Astrocyte (in vitro differentiated cells and primary cell): ENCODE results near the gene KHK. TPM values are rescaled to one million over a fixed set of nuclear protein-coding genes. Genes with fewer than 3 reads are reported as not detected.

ENCODE experiments used
- DNase-seq: peaks from one replicate; pipeline ENCODE4 v3.0.0-alpha.2; 2010; ENCODE audit warnings: low read depth
- FAIRE-seq: peaks from 2 replicates; lab custom pipeline; 2011; peaks lifted over from hg19 to GRCh38; lab: Jason Lieb, UNC
- H2AFZ ChIP-seq: 2 replicates; pipeline ENCODE4 v1.6.0; 2012; ENCODE audit warnings: low read depth, low read length, inconsistent platforms
- H3K27ac ChIP-seq: 2 replicates; pipeline ENCODE4 v1.5.1; 2011; ENCODE audit warnings: low read depth, low read length, inconsistent platforms
- H3K27me3 ChIP-seq: 2 replicates; pipeline ENCODE4 v1.6.0; 2011; ENCODE audit warnings: low read length, inconsistent platforms; ENCODE audit not compliant: insufficient read depth
- H3K36me3 ChIP-seq: 2 replicates; pipeline ENCODE4 v1.5.1; 2011; ENCODE audit warnings: low read length, inconsistent platforms; ENCODE audit not compliant: insufficient read depth
- H3K4me1 ChIP-seq: 2 replicates; pipeline ENCODE4 v1.5.1; 2011; ENCODE audit warnings: low read length, inconsistent platforms; ENCODE audit not compliant: insufficient read depth
- H3K4me2 ChIP-seq: 2 replicates; pipeline ENCODE4 v1.6.0; 2012; ENCODE audit warnings: low read length, inconsistent platforms
- H3K4me3 ChIP-seq: 2 replicates; pipeline ENCODE4 v1.5.1; 2011; ENCODE audit warnings: low read depth, mild to moderate bottlenecking, low read length, inconsistent platforms; ENCODE audit not compliant: insufficient read depth
- H3K79me2 ChIP-seq: 2 replicates; pipeline ENCODE4 v1.6.0; 2012; ENCODE audit warnings: mild to moderate bottlenecking, low read length, inconsistent platforms; ENCODE audit not compliant: insufficient read depth
- H3K9ac ChIP-seq: 2 replicates; pipeline ENCODE4 v1.6.0; 2012; ENCODE audit warnings: mild to moderate bottlenecking, low read length, inconsistent platforms
- H3K9me3 ChIP-seq: 2 replicates; pipeline ENCODE4 v1.5.1; 2012; ENCODE audit warnings: low read depth, mild to moderate bottlenecking, low read length, inconsistent platforms; ENCODE audit not compliant: insufficient read depth
- H4K20me1 ChIP-seq: 2 replicates; pipeline ENCODE4 v1.6.0; 2012; ENCODE audit warnings: low read length, inconsistent platforms; ENCODE audit not compliant: insufficient read depth
- H3K27ac Mint-ChIP-seq: one replicate; pipeline ENCODE4 v1.8.0; 2021; ENCODE audit warnings: mild to moderate bottlenecking, mixed read lengths; ENCODE audit not compliant: unreplicated experiment
- H3K27me3 Mint-ChIP-seq: one replicate; pipeline ENCODE4 v1.8.0; 2021; ENCODE audit warnings: low read depth, mixed read lengths; ENCODE audit not compliant: unreplicated experiment
- H3K36me3 Mint-ChIP-seq: one replicate; pipeline ENCODE4 v1.8.0; 2021; ENCODE audit warnings: low read depth, mixed read lengths; ENCODE audit not compliant: unreplicated experiment
- H3K4me1 Mint-ChIP-seq: one replicate; pipeline ENCODE4 v1.8.0; 2021; ENCODE audit warnings: low read depth, mixed read lengths; ENCODE audit not compliant: unreplicated experiment
- H3K4me3 Mint-ChIP-seq: one replicate; pipeline ENCODE4 v1.8.0; 2021; ENCODE audit warnings: mild to moderate bottlenecking, moderate library complexity, mixed read lengths; ENCODE audit not compliant: unreplicated experiment
- H3K9me3 Mint-ChIP-seq: one replicate; pipeline ENCODE4 v1.8.0; 2021; ENCODE audit warnings: mild to moderate bottlenecking, mixed read lengths; ENCODE audit not compliant: unreplicated experiment
- EZH2 ChIP-seq: IDR thresholded peaks from 2 replicates; pipeline ENCODE4 v1.6.1; 2012; ENCODE audit warnings: mild to moderate bottlenecking, low read length, inconsistent platforms; ENCODE audit not compliant: insufficient read depth
- total RNA-seq: library from RNA; stranded (reverse); gene quantifications from 2 replicates; pipeline ENCODE4 v1.2.1, GENCODE V29; 2021
- TF ChIP-seq, protein P1 (sequence below): IDR thresholded peaks from 2 replicates; pipeline ENCODE4 v1.5.1; 2011; ENCODE audit warnings: low read depth, mild to moderate bottlenecking, inconsistent platforms, low read length, moderate library complexity; ENCODE audit not compliant: insufficient read depth

KHK gene
- total RNA-seq, 1 donor from 2014 or later, result 0.95 TPM

DNA sequence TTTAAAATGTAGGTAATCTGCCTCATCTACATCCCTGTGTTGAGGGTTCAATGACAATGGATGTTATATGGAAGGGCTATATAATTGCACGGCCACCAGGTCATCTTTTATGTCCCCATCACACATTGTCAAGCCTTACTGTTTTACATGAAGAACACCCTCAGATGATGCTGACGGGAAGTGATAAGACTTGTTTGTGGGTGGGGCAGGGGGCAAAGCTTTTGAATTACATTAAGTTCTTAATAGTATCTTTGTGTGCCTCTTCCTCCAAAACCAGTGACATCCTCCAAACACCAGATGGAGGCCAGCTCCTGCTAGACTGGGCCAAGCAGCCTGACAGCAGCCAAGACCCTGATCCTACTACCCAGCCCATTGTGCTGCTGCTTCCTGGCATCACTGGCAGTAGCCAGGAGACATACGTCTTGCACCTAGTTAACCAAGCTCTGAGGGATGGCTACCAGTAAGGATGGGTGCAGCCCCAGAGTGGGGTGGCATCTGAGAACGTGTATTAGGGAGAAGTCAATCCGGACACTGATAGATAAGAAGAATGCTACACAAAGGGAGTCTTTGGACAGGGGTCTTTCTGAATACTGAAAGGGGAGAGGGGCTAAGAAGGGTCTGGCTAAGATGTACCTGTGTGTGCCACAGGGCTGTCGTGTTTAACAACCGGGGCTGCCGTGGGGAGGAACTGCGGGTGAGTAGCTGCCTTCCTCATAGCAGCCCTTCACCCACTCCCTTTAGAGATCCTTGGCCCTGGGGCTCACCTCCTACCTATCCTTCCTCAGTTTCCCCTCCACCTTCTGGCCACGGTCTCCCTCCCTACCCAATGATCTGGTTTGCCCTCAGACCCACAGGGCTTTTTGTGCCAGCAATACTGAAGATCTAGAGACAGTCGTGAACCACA, 42.3 kb downstream of the KHK start:
- Histone ChIP-seq H2AFZ (no peak overlapping the region), H3K27ac (no peak overlapping the region), H3K36me3 (peaks cover 8% of the 10 kb centered on the region), H3K4me3 (no peak overlapping the region), H4K20me1 (peaks cover 40% of the 10 kb centered on the region), H3K4me1 (peaks cover 9% of the 10 kb centered on the region), H3K4me2 (no peak overlapping the region), H3K79me2 (peaks cover 22% of the 10 kb centered on the region), H3K9me3 (no peaks in the 10 kb centered on the region), H3K27me3 (no peaks in the 10 kb centered on the region), H3K9ac (no peak overlapping the region)
- TF ChIP-seq, protein P1, sequence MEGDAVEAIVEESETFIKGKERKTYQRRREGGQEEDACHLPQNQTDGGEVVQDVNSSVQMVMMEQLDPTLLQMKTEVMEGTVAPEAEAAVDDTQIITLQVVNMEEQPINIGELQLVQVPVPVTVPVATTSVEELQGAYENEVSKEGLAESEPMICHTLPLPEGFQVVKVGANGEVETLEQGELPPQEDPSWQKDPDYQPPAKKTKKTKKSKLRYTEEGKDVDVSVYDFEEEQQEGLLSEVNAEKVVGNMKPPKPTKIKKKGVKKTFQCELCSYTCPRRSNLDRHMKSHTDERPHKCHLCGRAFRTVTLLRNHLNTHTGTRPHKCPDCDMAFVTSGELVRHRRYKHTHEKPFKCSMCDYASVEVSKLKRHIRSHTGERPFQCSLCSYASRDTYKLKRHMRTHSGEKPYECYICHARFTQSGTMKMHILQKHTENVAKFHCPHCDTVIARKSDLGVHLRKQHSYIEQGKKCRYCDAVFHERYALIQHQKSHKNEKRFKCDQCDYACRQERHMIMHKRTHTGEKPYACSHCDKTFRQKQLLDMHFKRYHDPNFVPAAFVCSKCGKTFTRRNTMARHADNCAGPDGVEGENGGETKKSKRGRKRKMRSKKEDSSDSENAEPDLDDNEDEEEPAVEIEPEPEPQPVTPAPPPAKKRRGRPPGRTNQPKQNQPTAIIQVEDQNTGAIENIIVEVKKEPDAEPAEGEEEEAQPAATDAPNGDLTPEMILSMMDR, result no peak
- no peak for TF ChIP-seq EZH2
- H3K4me3 Mint-ChIP-seq, result no peak overlapping the region
- peaks cover 6% of the 10 kb centered on the region for H3K4me1 Mint-ChIP-seq
- H3K27ac Mint-ChIP-seq, result no peak overlapping the region
- H3K27me3 Mint-ChIP-seq, result peaks cover 12% of the 10 kb centered on the region
- FAIRE-seq, result no peak
- H3K36me3 Mint-ChIP-seq, result peaks cover 12% of the 10 kb centered on the region
- DNase-seq, result no peak
- H3K9me3 Mint-ChIP-seq, result no peaks in the 10 kb centered on the region

DNA sequence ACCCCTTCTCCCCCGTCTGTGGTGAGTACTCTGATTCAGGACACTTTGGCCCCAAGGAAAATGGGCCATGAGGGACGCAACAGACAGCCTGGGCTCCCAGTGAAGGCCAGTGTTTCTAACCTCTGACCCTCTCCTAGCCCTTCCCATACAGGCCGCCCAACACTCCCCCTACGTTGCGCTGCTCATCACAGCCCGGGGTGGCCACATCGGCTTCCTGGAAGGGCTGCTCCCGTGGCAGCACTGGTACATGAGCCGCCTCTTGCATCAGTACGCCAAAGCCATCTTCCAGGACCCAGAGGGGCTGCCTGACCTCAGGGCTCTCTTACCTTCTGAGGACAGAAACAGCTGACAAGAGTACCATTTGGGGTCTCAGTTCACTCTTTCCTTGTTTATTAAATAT, 43.8 kb downstream of the KHK start:
- H3K36me3 Mint-ChIP-seq, result peaks cover 12% of the 10 kb centered on the region
- TF ChIP-seq, protein P1, result no peak
- TF ChIP-seq EZH2, result no peak
- Histone ChIP-seq H4K20me1 (peaks cover 40% of the 10 kb centered on the region), H3K79me2 (peaks cover 26% of the 10 kb centered on the region), H3K4me2 (no peak overlapping the region), H3K4me3 (no peak overlapping the region), H3K27me3 (no peaks in the 10 kb centered on the region), H3K36me3 (peaks cover 8% of the 10 kb centered on the region), H3K27ac (no peak overlapping the region), H3K9ac (no peak overlapping the region), H3K9me3 (no peaks in the 10 kb centered on the region), H2AFZ (no peak overlapping the region), H3K4me1 (peaks cover 9% of the 10 kb centered on the region)
- no peak overlapping the region for H3K4me3 Mint-ChIP-seq
- peaks cover 6% of the 10 kb centered on the region for H3K4me1 Mint-ChIP-seq
- H3K27me3 Mint-ChIP-seq, result peaks cover 5% of the 10 kb centered on the region
- H3K27ac Mint-ChIP-seq, result no peak overlapping the region
- H3K9me3 Mint-ChIP-seq, result no peaks in the 10 kb centered on the region
- no peak for FAIRE-seq
- DNase-seq, result no peak

DNA sequence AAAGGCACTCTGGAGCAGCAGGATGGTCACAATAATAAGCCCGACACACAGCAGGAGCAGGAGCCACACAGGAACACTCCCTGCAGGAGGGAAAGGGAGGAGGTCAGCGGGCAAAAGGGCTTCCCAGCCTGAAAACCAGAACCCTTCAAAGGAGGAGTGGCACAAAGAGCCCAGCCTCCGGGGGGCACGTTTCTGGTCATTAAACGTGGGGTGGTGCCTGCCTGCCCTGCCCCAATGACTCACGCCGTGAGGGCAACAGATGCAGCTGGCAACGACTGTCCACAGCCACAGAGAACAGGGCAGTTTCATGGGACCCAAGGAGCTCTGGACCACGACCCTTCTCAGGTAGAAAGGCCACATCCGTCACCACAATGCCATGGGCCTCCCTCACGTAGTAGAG, 44.9 kb downstream of the KHK start:
- Histone ChIP-seq H4K20me1 (peaks cover 40% of the 10 kb centered on the region), H2AFZ (no peak overlapping the region), H3K27ac (no peak overlapping the region)

More for the DNA sequence above, 44.9 kb downstream of the KHK start:
- H3K4me1 Mint-ChIP-seq, result peaks cover 6% of the 10 kb centered on the region
- Histone ChIP-seq H3K4me3 (no peak overlapping the region), H3K4me2 (no peak overlapping the region), H3K27me3 (no peaks in the 10 kb centered on the region), H3K79me2 (peaks cover 26% of the 10 kb centered on the region), H3K9ac (no peak overlapping the region), H3K4me1 (peaks cover 9% of the 10 kb centered on the region), H3K36me3 (peaks cover 8% of the 10 kb centered on the region), H3K9me3 (no peaks in the 10 kb centered on the region)
- FAIRE-seq, result no peak
- H3K4me3 Mint-ChIP-seq, result no peak overlapping the region
- peaks cover 2% of the 10 kb centered on the region for H3K27me3 Mint-ChIP-seq
- H3K36me3 Mint-ChIP-seq, result peaks cover 12% of the 10 kb centered on the region
- TF ChIP-seq, protein P1, result no peak
- no peak for TF ChIP-seq EZH2
- no peak overlapping the region for H3K27ac Mint-ChIP-seq
- H3K9me3 Mint-ChIP-seq, result no peaks in the 10 kb centered on the region
- DNase-seq, result no peak
